ENCODE measurements around the gene RASA3.
A peak's percentile ranks its signal among the peaks of the same experiment; 100 is the strongest.
"Not testable (repeated sequence)": the region's sequence is repeated elsewhere in the genome, so short reads cannot be mapped to it uniquely, and the experiment has no call there.

Gene RASA3

GRCh38 chr13:114002771-114003321 is 129.6 kb downstream of the RASA3 start:
- no peak for DNase-seq (ENCODE audit: low spot score)

- no peak for DNase-seq (ENCODE audit: low spot score)
Measured at GRCh38 chr13:114002009-114002544, 130.3 kb downstream of the RASA3 start.

GRCh38 chr13:114001331-114002008 is 131.0 kb downstream of the RASA3 start:
- DNase-seq (ENCODE audit: low spot score), result no peak

GRCh38 chr13:114000151-114001040 is 132.0 kb downstream of the RASA3 start:
- no peak for DNase-seq (ENCODE audit: low spot score)

GRCh38 chr13:113999618-113999910 is 132.9 kb downstream of the RASA3 start:
- no peak for DNase-seq (ENCODE audit: low spot score)

GRCh38 chr13:113998781-113999617 is 133.4 kb downstream of the RASA3 start:
- DNase-seq (ENCODE audit: low spot score), result no peak

- no peak for DNase-seq (ENCODE audit: low spot score)
Measured at GRCh38 chr13:113997845-113998751, 134.3 kb downstream of the RASA3 start.

- DNase-seq (ENCODE audit: low spot score), result no peak
Measured at GRCh38 chr13:113996912-113997745, 135.3 kb downstream of the RASA3 start.

- DNase-seq (ENCODE audit: low spot score), result no peak
Measured at GRCh38 chr13:113996081-113996911, 136.1 kb downstream of the RASA3 start.

- no peak for DNase-seq (ENCODE audit: low spot score)
Measured at GRCh38 chr13:113995051-113995601, 137.3 kb downstream of the RASA3 start.

GRCh38 chr13:113992276-113993005 is 140.0 kb downstream of the RASA3 start:
- no peak for DNase-seq (ENCODE audit: low spot score)

GRCh38 chr13:113991676-113992179 is 140.7 kb downstream of the RASA3 start:
- no peak for DNase-seq (ENCODE audit: low spot score)

GRCh38 chr13:113991191-113991669 is 141.2 kb downstream of the RASA3 start:
- DNase-seq (ENCODE audit: low spot score), result peak; percentile 9

- DNase-seq (ENCODE audit: low spot score), result no peak
Measured at GRCh38 chr13:113990321-113990837, 142.0 kb downstream of the RASA3 start.

- DNase-seq (ENCODE audit: low spot score), result no peak
Measured at GRCh38 chr13:113989585-113990300, 142.7 kb downstream of the RASA3 start.

- DNase-seq (ENCODE audit: low spot score), result not testable (repeated sequence)
Measured at GRCh38 chr13:113988859-113989258, 143.6 kb downstream of the RASA3 start.

GRCh38 chr13:113982296-113982661 is 150.1 kb downstream of the RASA3 start:
- no peak for DNase-seq (ENCODE audit: low spot score)

All from globus pallidus (tissue), 1 donor.